T-helper 1 cell treated with Interleukin-12 subunit alpha and Interleukin-12 subunit beta and Interleukin-4 antibody, amounts not matched to agents 30 ng/mL and 1 ng/mL, for 36 hours (primary cell): ENCODE measurements around the gene SLC7A8. TPM values are rescaled to one million over a fixed set of nuclear protein-coding genes. Genes with fewer than 3 reads are reported as not detected.

ENCODE experiments used
- intact Hi-C: fragments of 100-400 bp; cut with micrococcal nuclease; formaldehyde crosslinking; loops from one replicate; pipeline ENCODE4 v1.15.1; 2024
- total RNA-seq: library from RNA; stranded (reverse); gene quantifications from 2 replicates; pipeline ENCODE4 v1.2.3, GENCODE V29; 2022

The SLC7A8 gene
- total RNA-seq, 1 donor from 2014 or later = 0.25 TPM

DNA sequence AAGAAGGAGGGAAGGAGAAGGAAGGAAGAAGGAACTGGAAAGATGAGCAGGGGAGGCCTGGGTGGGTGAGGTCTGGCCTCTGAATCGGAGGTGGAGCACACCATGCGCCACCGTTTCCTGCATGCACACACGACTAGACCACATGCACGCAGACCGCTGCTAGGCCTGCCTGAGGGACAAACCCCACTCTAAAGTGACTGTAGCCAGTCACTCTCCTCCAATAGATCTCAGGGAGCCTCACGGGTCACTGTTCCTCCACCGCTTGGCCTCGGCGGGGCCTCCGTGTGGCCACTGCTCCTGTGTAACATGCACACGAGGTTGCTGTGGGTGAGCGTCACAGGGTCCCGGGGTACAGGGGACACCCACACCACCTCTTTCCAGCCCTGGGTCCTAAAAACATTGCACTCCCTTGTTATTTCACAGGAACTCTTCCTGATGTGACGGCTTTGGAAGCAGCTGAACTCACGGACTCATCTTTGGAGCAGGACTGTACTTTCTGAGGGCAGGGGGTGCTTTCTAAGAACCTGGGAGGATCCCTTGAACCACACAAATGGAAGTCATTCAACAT is 46.8 kb downstream of the SLC7A8 start:
- intact Hi-C loops = no loop called here

GRCh38 chr14:23132970-23133369 is 50.5 kb downstream of the SLC7A8 start:
- intact Hi-C loops = no loop called here

DNA sequence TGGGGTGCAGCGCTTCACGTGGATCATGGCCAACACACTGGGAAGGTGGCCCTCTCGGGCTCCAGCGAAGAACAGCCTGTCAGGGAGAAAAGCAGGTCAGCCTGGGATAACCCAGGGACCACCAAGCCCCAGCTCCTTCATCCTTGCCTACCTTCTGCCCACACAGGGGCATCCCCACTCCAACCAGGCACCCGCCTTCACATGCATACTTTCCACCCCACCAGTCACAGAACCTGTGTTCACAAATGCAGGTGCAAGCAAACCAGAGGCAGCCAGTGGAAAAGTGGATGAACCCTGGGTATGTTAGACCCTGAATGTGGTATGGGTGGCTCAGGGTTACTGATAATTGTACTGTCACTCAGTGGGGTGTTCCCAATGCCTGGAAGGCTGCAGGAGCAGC is 52.0 kb downstream of the SLC7A8 start:
- intact Hi-C loops = no loop called here

DNA sequence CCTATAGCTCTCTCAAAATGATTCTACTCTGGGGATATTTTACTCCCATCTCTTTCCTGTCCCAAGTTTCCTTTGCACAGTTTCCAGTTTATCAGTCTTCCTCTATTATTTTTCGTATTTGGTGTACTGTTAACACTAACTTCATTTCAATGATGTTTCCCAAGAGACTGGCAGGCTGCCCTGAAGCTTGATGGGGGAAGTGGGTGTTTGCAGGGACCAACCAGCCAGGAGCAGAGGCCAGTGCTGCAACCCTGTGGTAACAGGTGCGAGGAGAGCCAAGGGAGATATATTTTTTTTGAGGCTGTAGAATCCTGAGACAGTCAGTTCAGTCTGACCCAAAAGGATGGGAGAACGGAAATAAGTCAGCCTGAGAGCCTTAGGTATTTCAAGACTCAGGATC is 52.6 kb downstream of the SLC7A8 start:
- intact Hi-C loops = no loop called here

DNA sequence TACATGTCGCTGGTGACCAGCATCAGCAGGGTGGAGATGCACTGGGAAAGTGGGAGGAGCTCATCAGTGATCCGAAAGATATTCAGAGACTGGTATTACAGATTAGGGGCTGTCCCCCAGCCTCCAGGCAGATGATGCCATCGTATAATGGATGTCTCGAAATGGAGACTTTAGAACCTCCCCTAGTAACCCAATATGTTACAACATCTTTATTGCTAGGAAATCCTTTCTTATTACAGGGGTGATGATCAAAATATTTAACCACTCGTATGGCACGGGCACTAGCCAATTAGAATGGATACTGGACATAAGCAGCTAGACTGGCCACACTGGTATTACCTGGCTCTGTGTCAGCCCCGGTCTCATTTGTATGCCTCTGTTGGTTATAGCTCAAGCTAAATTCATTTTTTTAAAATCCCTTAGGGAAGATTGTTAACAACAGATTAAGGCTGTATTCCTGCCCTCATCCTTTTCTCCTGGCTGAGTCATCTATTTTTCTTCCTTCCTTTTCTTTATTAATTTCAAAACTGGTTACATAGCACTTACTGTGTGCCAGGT is 53.6 kb downstream of the SLC7A8 start:
- intact Hi-C loops = loop anchor here (10.0 kb wide), 1 partner anchor 425 kb away; the partner anchor contains the start of genes THTPA and ZFHX2

DNA sequence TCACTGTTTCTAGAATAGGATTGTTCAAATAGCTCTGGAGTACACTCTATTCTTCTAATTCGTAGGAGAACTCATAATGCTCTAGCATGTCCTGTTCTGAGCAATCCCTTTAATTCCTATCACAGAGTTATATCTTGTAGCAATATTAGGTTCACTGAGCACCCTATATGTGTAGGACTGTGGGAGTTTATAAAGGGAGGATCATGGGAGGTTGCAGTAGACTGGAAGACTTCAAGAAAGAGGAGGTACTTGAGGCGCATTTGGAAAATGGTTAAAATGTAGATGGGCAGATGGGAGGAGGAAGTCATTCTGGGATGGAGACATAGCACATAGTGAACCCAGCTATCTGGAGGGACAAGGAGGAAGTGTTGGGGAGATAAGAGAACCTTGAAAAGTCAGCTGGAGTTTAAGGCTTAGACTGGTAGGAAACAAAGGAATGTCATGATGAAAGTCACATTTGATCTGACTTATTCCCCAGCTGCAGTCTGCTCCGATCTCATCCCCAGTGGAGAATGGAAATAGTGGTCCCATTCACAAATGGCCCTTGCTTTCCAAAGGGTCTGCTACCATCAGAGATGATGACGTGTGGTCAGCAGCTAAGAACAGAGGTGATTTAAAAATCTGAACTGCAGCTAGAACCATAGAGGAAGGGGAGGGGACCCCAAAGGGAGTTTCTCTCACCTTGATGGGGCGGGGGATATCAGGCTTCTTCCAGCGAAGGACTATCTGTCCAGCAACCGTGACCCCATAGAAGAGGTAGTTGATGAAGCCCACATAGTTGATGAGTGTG is 54.3 kb downstream of the SLC7A8 start:
- intact Hi-C loops = loop anchor here (10.0 kb wide), 1 partner anchor 426 kb away; the partner anchor contains the start of genes THTPA and ZFHX2

DNA sequence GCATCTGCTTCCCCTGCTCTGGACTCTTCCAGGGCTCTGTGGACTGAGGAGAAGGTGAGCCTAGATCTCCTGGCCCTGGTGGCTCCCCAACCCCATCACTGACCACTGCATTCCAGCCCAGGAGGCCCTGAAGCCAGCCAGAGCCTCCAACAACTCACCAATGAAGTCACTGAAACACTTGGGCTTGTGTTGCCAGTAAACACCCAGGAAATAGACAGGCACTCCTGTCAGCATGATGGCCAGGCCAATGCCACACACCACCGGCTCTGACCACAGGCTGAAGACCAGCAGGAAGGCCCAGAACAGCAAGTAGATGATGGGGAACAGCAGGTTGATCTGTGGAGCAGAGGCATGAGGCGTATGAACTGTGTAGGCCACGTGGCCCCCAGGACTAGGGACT is 55.6 kb downstream of the SLC7A8 start:
- intact Hi-C loops = loop anchor here (10.0 kb wide), 1 partner anchor 427 kb away; the partner anchor contains the start of genes THTPA and ZFHX2

DNA sequence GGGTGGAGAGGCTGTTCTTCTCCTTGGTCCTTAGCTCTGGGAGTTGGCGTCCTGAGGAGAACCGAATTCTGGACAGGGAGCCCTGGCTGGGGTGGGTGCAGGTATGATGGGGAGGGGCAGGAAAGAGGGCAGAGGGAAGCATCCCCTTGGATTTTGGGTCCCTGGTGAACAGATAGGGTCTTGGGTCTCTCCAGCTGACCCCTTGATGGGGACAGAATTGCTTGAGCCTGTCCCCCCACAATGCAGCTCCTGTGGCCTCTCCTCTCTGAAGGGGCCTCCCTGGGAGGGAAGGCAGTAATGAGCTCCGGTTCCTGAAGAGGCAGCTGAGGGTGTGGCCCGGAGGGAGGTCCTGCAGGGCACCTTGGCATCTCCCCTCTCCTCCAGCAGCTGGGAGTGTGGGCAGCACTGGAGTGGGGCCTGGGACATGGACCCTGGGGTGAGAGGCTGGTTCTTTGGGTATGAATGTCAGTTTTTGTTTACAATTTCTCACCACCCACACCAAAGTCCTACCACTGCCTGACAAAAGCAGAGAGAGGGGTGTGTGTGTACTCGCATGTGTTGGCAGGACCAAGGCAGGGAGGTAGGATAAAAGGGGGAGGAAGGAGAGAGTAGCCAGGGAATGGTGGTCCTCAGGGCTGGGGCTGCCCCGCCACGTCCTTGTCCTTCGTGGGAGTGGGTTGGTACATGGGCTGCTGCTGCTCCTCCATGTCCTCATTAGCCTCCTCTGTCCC is 56.7 kb downstream of the SLC7A8 start:
- intact Hi-C loops = loop anchor here (10.0 kb wide), 1 partner anchor 428 kb away; the partner anchor contains the start of genes THTPA and ZFHX2

- intact Hi-C loops = loop anchor here (10.0 kb wide), 1 partner anchor 429 kb away; the partner anchor contains the start of genes THTPA and ZFHX2
These were observed 57.4 kb downstream of the SLC7A8 start for GRCh38 chr14:23125933-23126524.

- intact Hi-C loops = loop anchor here (10.0 kb wide), 1 partner anchor 430 kb away; the partner anchor contains the start of genes THTPA and ZFHX2
These were observed 58.4 kb downstream of the SLC7A8 start for GRCh38 chr14:23125011-23125410.

- intact Hi-C loops = loop anchor here (10.0 kb wide), 1 partner anchor 430 kb away; the partner anchor contains the start of genes THTPA and ZFHX2
These were observed 59.0 kb downstream of the SLC7A8 start for GRCh38 chr14:23124337-23124954.

DNA sequence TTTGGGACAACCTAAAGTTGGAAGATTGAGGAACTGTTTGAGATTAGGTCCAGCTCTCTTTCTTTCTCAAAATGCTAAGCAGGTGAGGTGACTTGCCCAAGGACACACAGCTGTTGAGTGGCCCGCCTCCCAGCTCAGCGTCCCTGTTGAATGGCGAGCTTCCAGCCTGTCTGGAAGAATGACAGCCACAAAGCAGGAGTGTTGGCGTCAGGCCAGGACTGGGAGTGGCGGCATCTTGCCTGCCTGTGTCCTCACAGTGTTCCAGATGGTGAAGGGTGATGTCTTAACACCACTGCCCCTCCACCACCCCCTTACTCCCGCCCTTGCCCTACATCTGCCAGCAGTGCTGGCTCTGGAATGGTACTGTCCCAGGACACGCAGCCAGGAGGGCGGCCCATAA is 60.0 kb downstream of the SLC7A8 start:
- intact Hi-C loops = loop anchor here (10.0 kb wide), 1 partner anchor 431 kb away; the partner anchor contains the start of genes THTPA and ZFHX2

DNA sequence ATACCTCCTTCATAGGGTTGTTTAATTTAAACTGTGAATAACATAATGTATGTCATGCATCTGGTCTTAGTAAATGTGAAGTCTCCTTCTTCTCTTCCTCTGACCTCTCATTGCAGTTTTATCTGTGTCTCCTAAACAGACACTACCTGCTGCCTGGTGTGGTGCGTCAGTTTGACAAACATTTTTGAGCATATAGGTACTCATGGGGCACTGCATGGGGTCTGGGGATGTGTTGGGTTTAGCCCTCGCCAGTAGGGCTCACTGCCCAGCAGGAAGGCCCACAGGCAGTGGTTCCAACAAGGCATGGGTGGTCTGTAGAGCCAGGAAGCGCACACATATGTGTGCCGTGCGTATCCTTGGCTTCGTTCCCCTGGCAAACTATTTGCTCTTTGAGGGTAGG is 61.4 kb downstream of the SLC7A8 start:
- intact Hi-C loops = loop anchor here (10.0 kb wide), 1 partner anchor 433 kb away; the partner anchor contains the start of genes THTPA and ZFHX2

DNA sequence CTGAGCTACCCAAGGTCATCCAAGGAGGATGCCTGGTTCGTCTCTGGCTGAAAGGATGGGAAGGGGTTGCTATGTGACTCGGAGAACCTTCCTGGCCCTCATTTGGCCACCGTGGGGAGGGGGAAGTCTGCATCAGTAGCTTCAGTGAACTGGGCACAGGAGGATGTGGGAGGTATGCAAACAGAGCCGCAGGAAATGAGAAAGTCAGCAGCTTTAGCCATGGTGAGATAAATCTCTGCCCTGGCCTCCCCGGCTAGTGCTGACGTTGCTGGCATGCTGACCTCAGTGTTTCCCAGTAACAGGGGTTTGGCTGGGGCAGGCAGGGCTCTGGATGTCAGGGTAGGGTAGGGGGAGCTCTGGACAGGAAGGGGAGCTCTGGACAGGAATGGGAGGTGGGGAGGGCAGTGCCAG is 62.1 kb downstream of the SLC7A8 start:
- intact Hi-C loops = loop anchor here (2.0 to 10.0 kb wide), 3 partner anchors 51 to 433 kb away; partner anchors contain the start of genes HOMEZ, THTPA and ZFHX2

DNA sequence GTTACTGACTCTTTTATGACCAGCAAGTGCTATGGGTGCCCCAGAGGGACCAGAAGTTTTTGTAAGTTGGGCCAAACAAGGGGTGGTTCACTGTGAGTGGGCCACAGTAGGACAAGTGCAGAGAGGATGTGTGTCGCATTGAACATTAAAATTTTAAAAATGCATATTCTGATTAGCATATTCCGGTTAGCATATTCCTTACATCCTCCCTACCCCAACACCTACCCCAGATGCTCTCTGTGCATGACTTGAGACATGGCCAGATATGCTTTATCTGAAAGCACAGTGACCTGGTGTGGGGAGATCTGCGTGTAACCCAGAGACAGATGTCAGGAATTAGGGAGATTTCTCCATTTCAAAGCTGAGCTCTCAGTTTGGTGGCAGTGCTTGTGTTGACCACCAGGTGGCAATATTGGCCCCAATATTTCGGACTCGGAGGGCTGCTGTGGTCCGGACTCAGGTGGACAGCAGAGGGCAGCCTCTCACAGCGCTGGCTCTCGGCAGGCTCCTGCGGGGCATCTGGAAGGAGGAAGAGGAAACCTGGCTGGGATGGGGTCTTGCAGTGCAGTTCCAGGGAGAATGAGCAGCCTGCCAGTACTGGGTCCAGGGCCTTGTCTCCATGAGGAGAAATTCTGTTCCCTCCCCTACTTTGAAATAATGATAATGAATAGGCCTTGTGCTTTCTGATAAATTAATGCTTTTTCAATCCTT is 62.8 kb downstream of the SLC7A8 start:
- intact Hi-C loops = loop anchor here (1.0 to 10.0 kb wide), 10 partner anchors 25 to 434 kb away; partner anchors contain the start of genes ACIN1, C14orf119, HOMEZ and PABPN1

- intact Hi-C loops = loop anchor here (1.0 to 10.0 kb wide), 10 partner anchors 24 to 435 kb away; partner anchors contain the start of genes ACIN1, C14orf119, HOMEZ and PABPN1
These were observed 63.8 kb downstream of the SLC7A8 start for GRCh38 chr14:23119363-23120327.

DNA sequence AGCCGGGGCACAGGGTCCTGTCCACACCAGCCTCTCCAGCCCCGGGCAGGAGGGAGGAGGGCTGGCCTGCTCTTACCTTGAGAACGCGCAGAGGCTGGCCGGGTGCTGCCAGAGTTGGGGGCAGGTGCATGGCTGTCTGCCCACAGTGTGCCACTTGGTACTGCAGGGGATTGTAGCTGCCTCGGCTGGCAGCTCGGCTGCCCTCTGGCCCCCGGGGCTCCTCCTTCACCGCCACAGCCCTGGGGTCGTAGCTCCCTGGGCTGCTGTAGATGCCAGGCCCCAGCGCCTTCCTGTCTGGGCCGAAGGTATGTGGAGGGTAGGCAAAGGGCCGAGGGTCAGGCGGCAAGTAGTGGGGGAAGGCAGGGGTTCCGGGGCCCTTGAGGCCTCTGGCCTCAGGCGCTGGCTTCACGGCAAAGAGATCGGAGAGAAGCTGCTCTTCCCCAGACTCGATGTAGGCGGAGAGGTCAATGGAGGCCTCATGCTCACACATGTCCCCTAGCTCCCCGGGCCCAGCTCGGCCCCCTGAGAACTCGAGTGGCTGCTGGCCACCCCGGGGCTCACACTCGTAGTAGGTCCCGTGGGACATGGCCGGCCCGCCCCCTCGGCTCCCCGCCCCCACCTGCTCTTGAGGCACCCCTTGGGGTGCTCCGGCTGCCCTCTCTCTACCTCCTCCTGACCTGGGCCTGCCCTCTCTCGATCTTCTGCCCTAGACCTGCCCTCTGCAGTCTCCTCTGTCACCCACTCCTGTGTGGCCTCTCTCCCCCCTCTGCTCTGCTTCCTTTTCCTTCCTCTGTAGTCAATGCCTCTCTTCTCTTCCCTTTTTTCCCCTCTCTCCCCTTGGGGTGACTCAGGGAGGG is 64.7 kb downstream of the SLC7A8 start, which contains the start of gene CEBPE:
CEBPE (minus strand) TSS at position 750 of the 857 bp plus-strand sequence; CDS start at position 586, 164 bp downstream.
- intact Hi-C loops = no loop called here
